ENCODE results near the gene FGD5.

Gene FGD5

GRCh38 chr3:14938954-14939353, 120.2 kb downstream of the FGD5 start:
- H3K4me3 ChIP-seq, result no peak overlapping the region

GRCh38 chr3:14941871-14942270, 123.1 kb downstream of the FGD5 start:
- Histone ChIP-seq H3K27ac (no peak overlapping the region), H3K4me3 (no peak overlapping the region)

More at GRCh38 chr3:14938954-14939353, 120.2 kb downstream of the FGD5 start:
- H3K27ac ChIP-seq, result no peak overlapping the region

- H3K4me3 ChIP-seq, result no peak overlapping the region
Measured at GRCh38 chr3:14943042-14943441, 124.3 kb downstream of the FGD5 start.

GRCh38 chr3:14946236-14946635, 127.5 kb downstream of the FGD5 start:
- H3K27ac ChIP-seq, result peak overlapping the region in 17 of 21 experiments; percentile 94 to 99 (median 98)

More at GRCh38 chr3:14943042-14943441, 124.3 kb downstream of the FGD5 start:
- H3K27ac ChIP-seq, result no peak overlapping the region

GRCh38 chr3:14946739-14947099, 128.0 kb downstream of the FGD5 start:
- peak overlapping the region; percentile 94 to 99 (median 98) for H3K27ac ChIP-seq

More at GRCh38 chr3:14946236-14946635, 127.5 kb downstream of the FGD5 start:
- H3K4me3 ChIP-seq, result peak overlapping the region; percentile 71 to 100 (median 98)

GRCh38 chr3:14947100-14947885, 128.5 kb downstream of the FGD5 start, which contains the start of gene NR2C2:
Gene NR2C2, plus strand, starts transcription at chr3:14947583. Its CDS starts 56,332 bp downstream, at chr3:15003915.
- H3K4me3 ChIP-seq, result peak within 1 kb of the TSS; percentile 71 to 100 (median 98)
- H3K27ac ChIP-seq, result peak within 1 kb of the TSS; percentile 94 to 99 (median 98)

More at GRCh38 chr3:14946739-14947099, 128.0 kb downstream of the FGD5 start:
- H3K4me3 ChIP-seq, result peak overlapping the region; percentile 71 to 100 (median 98)

GRCh38 chr3:14947886-14948608, 129.3 kb downstream of the FGD5 start:
- peak overlapping the region; percentile 71 to 100 (median 98) for H3K4me3 ChIP-seq

GRCh38 chr3:14948609-14949038, 129.9 kb downstream of the FGD5 start:
- H3K27ac ChIP-seq, result peak overlapping the region; percentile 34 to 99 (median 98)
- peak overlapping the region; percentile 71 to 100 (median 98) for H3K4me3 ChIP-seq

More at GRCh38 chr3:14947886-14948608, 129.3 kb downstream of the FGD5 start:
- peak overlapping the region; percentile 94 to 99 (median 98) for H3K27ac ChIP-seq

GRCh38 chr3:14949126-14949525, 130.4 kb downstream of the FGD5 start:
- peak overlapping the region in 19 of 21 experiments; percentile 34 to 99 (median 98) for H3K27ac ChIP-seq
- peak overlapping the region; percentile 71 to 100 (median 98) for H3K4me3 ChIP-seq

- H3K4me3 ChIP-seq, result no peak overlapping the region
- peak overlapping the region in 1 of 21 experiments; percentile 27 for H3K27ac ChIP-seq
Measured at GRCh38 chr3:14950274-14950673, 131.5 kb downstream of the FGD5 start.

- Histone ChIP-seq H3K4me3 (no peak overlapping the region), H3K27ac (peak overlapping the region in 1 of 21 experiments; percentile 6)
Measured at GRCh38 chr3:14957153-14957552, 138.4 kb downstream of the FGD5 start.

- H3K27ac ChIP-seq, result peak overlapping the region in 1 of 21 experiments; percentile 75
- H3K4me3 ChIP-seq, result no peak overlapping the region
Measured at GRCh38 chr3:14957925-14958324, 139.2 kb downstream of the FGD5 start.

- H3K27ac ChIP-seq, result peak overlapping the region in 6 of 21 experiments; percentile 3 to 75 (median 43)
- no peak overlapping the region for H3K4me3 ChIP-seq
Measured at GRCh38 chr3:14959359-14959943, 140.7 kb downstream of the FGD5 start.

GRCh38 chr3:14962762-14963161, 144.0 kb downstream of the FGD5 start:
- H3K4me3 ChIP-seq, result no peak overlapping the region

GRCh38 chr3:14967285-14967684, 148.5 kb downstream of the FGD5 start:
- no peak overlapping the region for H3K4me3 ChIP-seq
- no peak overlapping the region for H3K27ac ChIP-seq

More at GRCh38 chr3:14962762-14963161, 144.0 kb downstream of the FGD5 start:
- H3K27ac ChIP-seq, result no peak overlapping the region

- Histone ChIP-seq H3K27ac (no peak overlapping the region), H3K4me3 (no peak overlapping the region)
Measured at GRCh38 chr3:14969671-14970070, 150.9 kb downstream of the FGD5 start.

- peak overlapping the region in 1 of 21 experiments; percentile 17 for H3K27ac ChIP-seq
- H3K4me3 ChIP-seq, result no peak overlapping the region
Measured at GRCh38 chr3:14976317-14976716, 157.6 kb downstream of the FGD5 start.

- Histone ChIP-seq H3K27ac (no peak overlapping the region), H3K4me3 (no peak overlapping the region)
Measured at GRCh38 chr3:14980689-14981088, 161.9 kb downstream of the FGD5 start.
